ENCODE data around the gene NCAM1. TPM values are rescaled to one million over a fixed set of nuclear protein-coding genes. Genes with fewer than 3 reads are reported as not detected.

The NCAM1 gene
- total RNA-seq, 4 donors from 2014 or later = 12.8 to 27.7 (median 15.7) TPM

DNA sequence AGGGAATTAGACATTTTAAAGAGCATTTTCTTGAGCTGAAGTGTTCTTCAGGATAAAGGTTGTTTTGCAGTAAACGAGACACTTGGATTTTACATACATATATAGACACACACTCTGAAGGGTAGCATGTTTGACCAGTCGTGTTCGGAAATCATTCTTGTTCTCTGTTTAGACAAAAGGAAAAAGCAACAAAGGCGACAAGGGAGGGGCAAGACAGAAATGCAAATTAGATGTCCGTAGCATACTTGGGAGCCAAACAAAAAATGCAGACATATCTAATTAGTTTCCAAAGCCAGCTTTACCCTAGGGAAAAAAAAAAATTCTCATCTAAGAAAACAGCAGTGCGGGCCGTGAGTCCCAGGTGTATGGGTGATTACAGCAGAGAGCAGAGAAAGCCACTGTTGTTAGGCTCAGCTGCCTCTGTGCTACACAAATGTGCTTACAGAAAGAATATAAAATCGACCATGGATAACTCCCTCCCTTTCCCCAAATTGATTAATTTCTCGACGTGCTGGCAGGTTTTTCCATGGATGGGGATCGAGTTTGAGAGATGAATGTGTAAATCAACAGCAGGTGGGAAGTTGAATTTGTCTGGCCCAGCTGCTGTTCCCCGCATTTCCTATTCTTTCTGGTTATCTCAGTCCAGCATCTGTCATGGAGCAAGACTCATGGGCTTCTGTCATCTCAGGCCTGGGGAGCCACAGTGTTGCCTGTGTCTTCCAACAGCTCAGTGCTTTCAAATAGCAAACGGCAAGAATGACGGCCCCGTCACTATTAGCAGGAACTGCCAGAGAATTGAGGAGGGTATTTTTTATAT is 176.7 kb downstream of the NCAM1 start:
- Histone ChIP-seq H3K4me1 (no peaks in the 10 kb centered on the region), H3K4me3 (no peak overlapping the region), H3K27me3 (peaks cover 0 to 4% (median 0%) of the 10 kb centered on the region in 3 donors), H3K27ac (no peak overlapping the region), H3K36me3 (no peaks in the 10 kb centered on the region), H3K9me3 (no peaks in the 10 kb centered on the region)
- intact Hi-C loops (cut with DNase I; ENCODE audit: low total_unique reads) = no loop called here
- in situ Hi-C loops (cut with MboI; ENCODE audit: low sequenced_read_pairs in 4 of 4) = no loop called here
- no peak for DNase-seq
- ATAC-seq = no peak
- no peak for TF ChIP-seq POLR2A (IDR thresholded peaks at IDR 0.05)
- TF ChIP-seq, protein P1, sequence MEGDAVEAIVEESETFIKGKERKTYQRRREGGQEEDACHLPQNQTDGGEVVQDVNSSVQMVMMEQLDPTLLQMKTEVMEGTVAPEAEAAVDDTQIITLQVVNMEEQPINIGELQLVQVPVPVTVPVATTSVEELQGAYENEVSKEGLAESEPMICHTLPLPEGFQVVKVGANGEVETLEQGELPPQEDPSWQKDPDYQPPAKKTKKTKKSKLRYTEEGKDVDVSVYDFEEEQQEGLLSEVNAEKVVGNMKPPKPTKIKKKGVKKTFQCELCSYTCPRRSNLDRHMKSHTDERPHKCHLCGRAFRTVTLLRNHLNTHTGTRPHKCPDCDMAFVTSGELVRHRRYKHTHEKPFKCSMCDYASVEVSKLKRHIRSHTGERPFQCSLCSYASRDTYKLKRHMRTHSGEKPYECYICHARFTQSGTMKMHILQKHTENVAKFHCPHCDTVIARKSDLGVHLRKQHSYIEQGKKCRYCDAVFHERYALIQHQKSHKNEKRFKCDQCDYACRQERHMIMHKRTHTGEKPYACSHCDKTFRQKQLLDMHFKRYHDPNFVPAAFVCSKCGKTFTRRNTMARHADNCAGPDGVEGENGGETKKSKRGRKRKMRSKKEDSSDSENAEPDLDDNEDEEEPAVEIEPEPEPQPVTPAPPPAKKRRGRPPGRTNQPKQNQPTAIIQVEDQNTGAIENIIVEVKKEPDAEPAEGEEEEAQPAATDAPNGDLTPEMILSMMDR (IDR thresholded peaks at IDR 0.05 in 4 of 5, conservative IDR thresholded peaks at IDR 0.05 in 1 of 5) = no peak

DNA sequence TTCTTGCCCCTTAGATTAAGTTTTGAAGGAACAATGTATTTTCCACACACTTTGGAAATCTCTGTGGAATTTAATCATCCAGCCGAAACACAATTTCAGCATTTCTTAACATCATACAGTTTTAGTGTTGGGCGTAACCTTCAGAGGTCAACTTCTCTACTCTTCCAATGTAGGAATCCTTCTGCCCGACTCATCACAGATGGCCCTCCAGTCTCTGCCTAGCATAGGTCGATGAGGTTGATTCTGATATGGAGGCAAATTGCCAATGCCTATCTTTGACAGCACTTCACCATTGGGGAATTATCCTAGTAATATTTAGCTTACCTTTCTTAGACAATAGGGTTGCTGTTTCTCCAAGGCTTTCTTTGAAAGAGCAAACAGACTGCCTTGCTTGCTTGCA is 177.5 kb downstream of the NCAM1 start:
- no peaks in the 10 kb centered on the region for H3K9me3 ChIP-seq
- no peaks in the 10 kb centered on the region for H3K4me1 ChIP-seq
- no peak overlapping the region for H3K4me3 ChIP-seq
- no peak overlapping the region for H3K27ac ChIP-seq
- ATAC-seq (no peak), DNase-seq (no peak)
- in situ Hi-C loops (cut with MboI; ENCODE audit: low sequenced_read_pairs in 4 of 4) (no loop called here), intact Hi-C loops (cut with DNase I; ENCODE audit: low total_unique reads) (no loop called here)
- TF ChIP-seq, protein P1 (IDR thresholded peaks at IDR 0.05 in 4 of 5, conservative IDR thresholded peaks at IDR 0.05 in 1 of 5) = no peak
- TF ChIP-seq POLR2A (IDR thresholded peaks at IDR 0.05) = no peak
- H3K36me3 ChIP-seq = no peaks in the 10 kb centered on the region
- H3K27me3 ChIP-seq = peaks cover 0 to 4% (median 0%) of the 10 kb centered on the region in 3 donors

DNA sequence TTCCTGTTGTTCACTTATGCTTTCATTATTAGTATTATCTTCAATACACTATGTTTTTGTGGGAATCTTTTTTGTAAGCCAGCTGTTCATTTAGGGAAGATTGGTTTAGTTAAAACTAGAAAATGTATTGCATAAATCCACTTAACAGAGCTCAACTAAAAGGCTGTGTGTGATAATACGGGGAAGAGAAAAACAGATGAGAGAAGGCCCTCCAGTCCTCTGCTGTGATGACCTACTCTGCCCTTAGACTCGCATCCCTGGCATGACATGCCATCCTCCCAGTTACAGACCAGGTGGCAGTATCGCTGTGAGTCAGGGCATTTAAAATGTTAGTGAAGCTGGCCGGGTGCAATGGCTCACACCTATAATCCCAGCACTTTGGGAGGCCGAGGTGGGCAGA is 179.8 kb downstream of the NCAM1 start:
- intact Hi-C loops (cut with DNase I; ENCODE audit: low total_unique reads) (no loop called here), in situ Hi-C loops (cut with MboI; ENCODE audit: low sequenced_read_pairs in 4 of 4) (no loop called here)
- no peak for ATAC-seq

DNA sequence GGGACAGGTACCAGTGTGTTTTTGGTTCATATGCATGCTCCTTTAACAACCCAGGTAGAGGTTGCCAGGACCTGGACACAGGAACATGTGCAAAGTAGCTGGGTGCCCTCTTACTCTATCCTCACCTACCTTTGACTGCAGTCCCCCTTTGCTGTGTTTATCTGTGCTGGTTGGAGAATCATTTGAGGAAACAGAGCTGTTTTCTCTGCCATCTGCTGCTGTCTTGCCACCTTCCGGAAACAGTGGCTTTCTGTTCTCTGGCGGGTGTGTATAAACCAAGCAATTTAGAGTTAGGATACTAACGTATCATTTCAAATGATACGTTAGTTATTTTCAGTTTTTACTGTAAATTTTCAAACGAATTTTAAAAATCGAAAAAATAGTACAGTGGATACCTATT is 181.3 kb downstream of the NCAM1 start:
- in situ Hi-C loops (cut with MboI; ENCODE audit: low sequenced_read_pairs in 4 of 4) = no loop called here
- H3K27ac ChIP-seq = no peak overlapping the region
- ATAC-seq = no peak
- no peaks in the 10 kb centered on the region for H3K9me3 ChIP-seq
- no peaks in the 10 kb centered on the region for H3K36me3 ChIP-seq
- H3K27me3 ChIP-seq = peaks cover 0 to 4% (median 0%) of the 10 kb centered on the region in 3 donors
- DNase-seq = no peak
- intact Hi-C loops (cut with DNase I; ENCODE audit: low total_unique reads) = no loop called here
- no peaks in the 10 kb centered on the region for H3K4me1 ChIP-seq
- no peak overlapping the region for H3K4me3 ChIP-seq
- TF ChIP-seq, protein P1 (IDR thresholded peaks at IDR 0.05 in 4 of 5, conservative IDR thresholded peaks at IDR 0.05 in 1 of 5) = no peak
- TF ChIP-seq POLR2A (IDR thresholded peaks at IDR 0.05) = no peak

More for the DNA sequence above, 179.8 kb downstream of the NCAM1 start:
- DNase-seq = no peak
- Histone ChIP-seq H3K9me3 (no peaks in the 10 kb centered on the region), H3K27me3 (peaks cover 0 to 4% (median 0%) of the 10 kb centered on the region in 3 donors), H3K4me1 (no peaks in the 10 kb centered on the region), H3K36me3 (no peaks in the 10 kb centered on the region), H3K4me3 (no peak overlapping the region), H3K27ac (no peak overlapping the region)
- no peak for TF ChIP-seq POLR2A (IDR thresholded peaks at IDR 0.05)
- TF ChIP-seq, protein P1 (IDR thresholded peaks at IDR 0.05 in 4 of 5, conservative IDR thresholded peaks at IDR 0.05 in 1 of 5) = no peak

Data from gastrocnemius medialis (tissue), 4 donors.